ENCODE data around the gene RIT2.

Gene RIT2

GRCh38 chr18:43010611-43011010, 104.9 kb downstream of the RIT2 start:
- H3K4me3 ChIP-seq (ENCODE audit: low read length), result no peak overlapping the region
- H3K36me3 ChIP-seq (ENCODE audit: insufficient read depth, low read length), result no peaks in the 10 kb centered on the region
- no peaks in the 10 kb centered on the region for H3K27me3 ChIP-seq (ENCODE audit: insufficient read depth, low read length)
- no peak overlapping the region for H3K27ac ChIP-seq (ENCODE audit: low read depth, low read length)
- H3K4me1 ChIP-seq (ENCODE audit: insufficient read depth, low read length), result peaks cover 17% of the 10 kb centered on the region
- H3K9me3 ChIP-seq (ENCODE audit: insufficient read depth, low read depth, low read length), result no peaks in the 10 kb centered on the region
- no peak overlapping the region for H3K9ac ChIP-seq (ENCODE audit: low read depth, low read length)
- whole genome bisulfite sequencing, result 100% methylated on average over 1 of the region's 1 CpG

- no peak overlapping the region for H3K4me3 ChIP-seq (ENCODE audit: low read length)
- H3K36me3 ChIP-seq (ENCODE audit: insufficient read depth, low read length), result no peaks in the 10 kb centered on the region
- no peaks in the 10 kb centered on the region for H3K27me3 ChIP-seq (ENCODE audit: insufficient read depth, low read length)
- 95% methylated on average over 4 of the region's 5 CpGs for WGBS
- H3K9me3 ChIP-seq (ENCODE audit: insufficient read depth, low read depth, low read length), result no peaks in the 10 kb centered on the region
- peaks cover 23% of the 10 kb centered on the region for H3K4me1 ChIP-seq (ENCODE audit: insufficient read depth, low read length)
- H3K27ac ChIP-seq (ENCODE audit: low read depth, low read length), result no peak overlapping the region
- no peak overlapping the region for H3K9ac ChIP-seq (ENCODE audit: low read depth, low read length)
Observed at GRCh38 chr18:43009674-43010073, 105.8 kb downstream of the RIT2 start.

- no peaks in the 10 kb centered on the region for H3K27me3 ChIP-seq (ENCODE audit: insufficient read depth, low read length)
- no peak overlapping the region for H3K9ac ChIP-seq (ENCODE audit: low read depth, low read length)
- peaks cover 23% of the 10 kb centered on the region for H3K4me1 ChIP-seq (ENCODE audit: insufficient read depth, low read length)
- H3K27ac ChIP-seq (ENCODE audit: low read depth, low read length), result no peak overlapping the region
- no peak overlapping the region for H3K4me3 ChIP-seq (ENCODE audit: low read length)
- H3K9me3 ChIP-seq (ENCODE audit: insufficient read depth, low read depth, low read length), result no peaks in the 10 kb centered on the region
- H3K36me3 ChIP-seq (ENCODE audit: insufficient read depth, low read length), result no peaks in the 10 kb centered on the region
- 100% methylated on average over 2 of the region's 2 CpGs for WGBS
Observed at GRCh38 chr18:43007365-43007764, 108.1 kb downstream of the RIT2 start.

- H3K9me3 ChIP-seq (ENCODE audit: insufficient read depth, low read depth, low read length), result no peaks in the 10 kb centered on the region
- 85% methylated on average over 1 of the region's 1 CpG for WGBS
Observed at GRCh38 chr18:43004421-43004820, 111.1 kb downstream of the RIT2 start.

GRCh38 chr18:43001821-43002220, 113.7 kb downstream of the RIT2 start:
- no peak overlapping the region for H3K4me3 ChIP-seq (ENCODE audit: low read length)
- peaks cover 23% of the 10 kb centered on the region for H3K4me1 ChIP-seq (ENCODE audit: insufficient read depth, low read length)
- H3K9me3 ChIP-seq (ENCODE audit: insufficient read depth, low read depth, low read length), result no peaks in the 10 kb centered on the region
- no peaks in the 10 kb centered on the region for H3K27me3 ChIP-seq (ENCODE audit: insufficient read depth, low read length)
- H3K36me3 ChIP-seq (ENCODE audit: insufficient read depth, low read length), result no peaks in the 10 kb centered on the region
- WGBS, result 90% methylated on average over 2 of the region's 2 CpGs
- no peak overlapping the region for H3K9ac ChIP-seq (ENCODE audit: low read depth, low read length)
- no peak overlapping the region for H3K27ac ChIP-seq (ENCODE audit: low read depth, low read length)

More at GRCh38 chr18:43004421-43004820, 111.1 kb downstream of the RIT2 start:
- no peak overlapping the region for H3K4me3 ChIP-seq (ENCODE audit: low read length)
- H3K36me3 ChIP-seq (ENCODE audit: insufficient read depth, low read length), result no peaks in the 10 kb centered on the region
- H3K9ac ChIP-seq (ENCODE audit: low read depth, low read length), result no peak overlapping the region
- peaks cover 21% of the 10 kb centered on the region for H3K4me1 ChIP-seq (ENCODE audit: insufficient read depth, low read length)
- H3K27me3 ChIP-seq (ENCODE audit: insufficient read depth, low read length), result no peaks in the 10 kb centered on the region
- H3K27ac ChIP-seq (ENCODE audit: low read depth, low read length), result no peak overlapping the region

- H3K9ac ChIP-seq (ENCODE audit: low read depth, low read length), result no peak overlapping the region
- H3K4me1 ChIP-seq (ENCODE audit: insufficient read depth, low read length), result peaks cover 11% of the 10 kb centered on the region; the same call in 1 of the 2 replicates
- no peak overlapping the region for H3K27ac ChIP-seq (ENCODE audit: low read depth, low read length)
- no peaks in the 10 kb centered on the region for H3K27me3 ChIP-seq (ENCODE audit: insufficient read depth, low read length)
- 0 out of 2 replicates have a peak, but pooled peaks cover 2% of the 10 kb centered on the region for H3K9me3 ChIP-seq (ENCODE audit: insufficient read depth, low read depth, low read length)
- H3K36me3 ChIP-seq (ENCODE audit: insufficient read depth, low read length), result no peaks in the 10 kb centered on the region
- no peak overlapping the region for H3K4me3 ChIP-seq (ENCODE audit: low read length)
Observed at GRCh38 chr18:42996824-42997223, 118.7 kb downstream of the RIT2 start.

GRCh38 chr18:42980426-42980825, 135.1 kb downstream of the RIT2 start:
- Histone ChIP-seq H3K9ac (ENCODE audit: low read depth, low read length) (no peak overlapping the region), H3K36me3 (ENCODE audit: insufficient read depth, low read length) (no peaks in the 10 kb centered on the region), H3K4me3 (ENCODE audit: low read length) (no peak overlapping the region), H3K4me1 (ENCODE audit: insufficient read depth, low read length) (peaks cover 13% of the 10 kb centered on the region; the same call in 1 of the 2 replicates), H3K9me3 (ENCODE audit: insufficient read depth, low read depth, low read length) (no peaks in the 10 kb centered on the region), H3K27me3 (ENCODE audit: insufficient read depth, low read length) (no peaks in the 10 kb centered on the region), H3K27ac (ENCODE audit: low read depth, low read length) (no peak overlapping the region)
- 100% methylated on average over 1 of the region's 1 CpG for WGBS

DNA sequence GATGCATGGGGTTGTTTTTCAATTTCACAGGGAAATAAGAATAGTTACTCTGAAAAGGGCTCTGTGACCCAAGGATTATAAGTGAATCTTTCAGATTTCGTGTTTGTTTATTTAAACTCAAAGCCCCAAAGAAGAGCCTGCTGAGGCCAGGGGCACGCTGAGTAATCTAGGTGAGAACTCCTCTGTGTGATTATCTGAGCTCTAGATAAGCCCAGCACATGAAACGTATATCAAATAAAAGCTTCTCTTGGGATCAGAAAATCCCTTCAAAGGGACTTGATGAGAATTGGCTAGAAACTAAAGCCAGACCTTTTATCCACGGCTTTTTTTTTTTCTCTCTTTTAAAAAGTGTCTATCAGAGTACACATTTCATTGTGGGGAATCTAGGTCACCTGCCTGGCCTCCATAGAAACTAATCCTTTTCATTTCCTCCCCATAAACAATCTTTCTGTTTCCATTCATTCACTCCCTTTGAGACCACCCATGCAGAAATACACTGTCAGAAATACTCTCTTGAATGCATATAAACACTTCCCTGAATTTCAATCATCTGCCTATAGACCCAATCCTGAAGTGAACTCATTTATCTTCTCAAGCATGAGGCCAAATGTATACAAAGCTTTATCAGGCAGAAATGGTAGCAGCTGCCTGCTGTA, 137.4 kb downstream of the RIT2 start:
- H3K27ac ChIP-seq (ENCODE audit: low read depth, low read length), result no peak overlapping the region; the same call in 1 of the 2 replicates

DNA sequence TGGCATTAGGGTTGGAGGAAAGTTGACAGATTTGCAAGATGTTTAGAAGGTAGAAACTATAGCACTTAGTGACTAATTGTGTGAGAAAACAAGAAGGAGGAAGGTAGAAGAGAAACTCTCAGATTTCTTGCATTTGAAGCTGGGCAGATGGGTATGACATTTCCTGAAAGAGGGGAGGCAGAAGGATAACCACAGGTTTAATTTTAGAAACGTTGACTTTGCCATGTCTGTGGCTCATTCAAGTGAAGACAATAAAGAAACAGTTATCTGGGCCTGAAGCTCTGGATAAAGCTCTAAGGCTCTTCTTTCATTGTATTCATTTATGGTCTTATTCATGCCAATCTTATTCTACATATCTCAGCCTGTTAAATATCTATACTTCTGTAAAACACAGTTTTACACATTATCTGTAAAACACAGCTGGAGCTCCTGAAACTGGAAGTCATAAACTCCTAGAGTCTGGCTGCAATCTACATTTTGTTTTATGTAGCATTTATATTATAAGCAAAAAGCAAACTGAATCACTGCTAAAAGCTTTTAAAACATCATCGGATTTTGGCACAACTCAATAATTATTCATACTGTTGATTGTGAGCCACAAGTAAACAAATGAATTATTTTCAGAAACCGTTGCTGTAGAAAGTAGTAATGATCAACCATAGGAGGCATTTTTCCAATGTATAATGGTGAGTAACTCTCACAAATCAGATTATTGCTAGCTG, 138.5 kb downstream of the RIT2 start:
- WGBS, result 84% methylated on average over 3 of the region's 3 CpGs
- Histone ChIP-seq H3K36me3 (ENCODE audit: insufficient read depth, low read length) (no peaks in the 10 kb centered on the region), H3K9ac (ENCODE audit: low read depth, low read length) (no peak overlapping the region), H3K4me3 (ENCODE audit: low read length) (no peak overlapping the region), H3K27me3 (ENCODE audit: insufficient read depth, low read length) (no peaks in the 10 kb centered on the region), H3K9me3 (ENCODE audit: insufficient read depth, low read depth, low read length) (no peaks in the 10 kb centered on the region), H3K4me1 (ENCODE audit: insufficient read depth, low read length) (peaks cover 13% of the 10 kb centered on the region; the same call in 1 of the 2 replicates), H3K27ac (ENCODE audit: low read depth, low read length) (no peak overlapping the region)

More for the DNA sequence above, 137.4 kb downstream of the RIT2 start:
- H3K4me3 ChIP-seq (ENCODE audit: low read length), result no peak overlapping the region
- H3K9me3 ChIP-seq (ENCODE audit: insufficient read depth, low read depth, low read length), result no peaks in the 10 kb centered on the region
- no peaks in the 10 kb centered on the region for H3K27me3 ChIP-seq (ENCODE audit: insufficient read depth, low read length)
- no peak overlapping the region for H3K9ac ChIP-seq (ENCODE audit: low read depth, low read length)
- H3K36me3 ChIP-seq (ENCODE audit: insufficient read depth, low read length), result no peaks in the 10 kb centered on the region
- WGBS, result 64% methylated on average over 4 of the region's 4 CpGs
- peaks cover 13% of the 10 kb centered on the region; the same call in 1 of the 2 replicates for H3K4me1 ChIP-seq (ENCODE audit: insufficient read depth, low read length)

- H3K27ac ChIP-seq (ENCODE audit: low read depth, low read length), result no peak overlapping the region
- H3K9me3 ChIP-seq (ENCODE audit: insufficient read depth, low read depth, low read length), result no peaks in the 10 kb centered on the region
- H3K27me3 ChIP-seq (ENCODE audit: insufficient read depth, low read length), result no peaks in the 10 kb centered on the region
- H3K4me1 ChIP-seq (ENCODE audit: insufficient read depth, low read length), result no peaks in the 10 kb centered on the region
- 91% methylated on average over 2 of the region's 2 CpGs for WGBS
- no peak overlapping the region for H3K4me3 ChIP-seq (ENCODE audit: low read length)
- H3K36me3 ChIP-seq (ENCODE audit: insufficient read depth, low read length), result no peaks in the 10 kb centered on the region
- no peak overlapping the region for H3K9ac ChIP-seq (ENCODE audit: low read depth, low read length)
Observed at GRCh38 chr18:42969366-42969765, 146.1 kb downstream of the RIT2 start.

GRCh38 chr18:42961298-42961697, 154.2 kb downstream of the RIT2 start:
- Histone ChIP-seq H3K27me3 (ENCODE audit: insufficient read depth, low read length) (no peaks in the 10 kb centered on the region), H3K4me3 (ENCODE audit: low read length) (no peak overlapping the region), H3K9ac (ENCODE audit: low read depth, low read length) (no peak overlapping the region), H3K4me1 (ENCODE audit: insufficient read depth, low read length) (0 out of 2 replicates have a peak, but pooled peaks cover 6% of the 10 kb centered on the region), H3K36me3 (ENCODE audit: insufficient read depth, low read length) (no peaks in the 10 kb centered on the region), H3K9me3 (ENCODE audit: insufficient read depth, low read depth, low read length) (no peaks in the 10 kb centered on the region), H3K27ac (ENCODE audit: low read depth, low read length) (no peak overlapping the region)
- WGBS, result 93% methylated on average over 2 of the region's 3 CpGs

All from HUES64 (cell line).